Measurements from ENCODE around the gene ZFYVE28. TPM values are rescaled to one million over a fixed set of nuclear protein-coding genes. Genes with fewer than 3 reads are reported as not detected.

ZFYVE28 gene
- total RNA-seq, 2 donors from 2014 or later = 5.7 to 16.8 TPM

DNA sequence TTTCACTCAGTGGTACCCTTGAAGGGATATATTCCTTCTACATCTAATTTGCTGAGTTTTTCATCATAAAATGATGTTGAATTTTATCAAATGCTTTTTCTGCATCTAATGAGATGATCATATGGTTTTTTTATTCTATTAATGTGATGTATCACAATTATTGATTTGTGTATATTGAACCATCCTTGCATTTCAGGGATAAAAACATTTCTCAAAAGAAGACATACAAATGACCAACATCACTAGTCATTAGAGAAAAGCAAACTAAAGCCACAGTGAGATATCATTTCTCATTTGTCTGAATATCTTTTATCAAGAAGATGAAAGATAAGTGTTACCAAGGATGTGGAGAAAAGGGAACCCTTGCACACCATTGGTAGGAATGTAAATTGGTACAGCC, 90.9 kb downstream of the ZFYVE28 start:
- H3K27me3 ChIP-seq = no peaks in the 10 kb centered on the region
- ATAC-seq (no peak), DNase-seq (no peak)
- H3K4me3 ChIP-seq = no peak overlapping the region
- TF ChIP-seq POLR2A (IDR thresholded peaks at IDR 0.05) = no peak
- TF ChIP-seq, protein P1, sequence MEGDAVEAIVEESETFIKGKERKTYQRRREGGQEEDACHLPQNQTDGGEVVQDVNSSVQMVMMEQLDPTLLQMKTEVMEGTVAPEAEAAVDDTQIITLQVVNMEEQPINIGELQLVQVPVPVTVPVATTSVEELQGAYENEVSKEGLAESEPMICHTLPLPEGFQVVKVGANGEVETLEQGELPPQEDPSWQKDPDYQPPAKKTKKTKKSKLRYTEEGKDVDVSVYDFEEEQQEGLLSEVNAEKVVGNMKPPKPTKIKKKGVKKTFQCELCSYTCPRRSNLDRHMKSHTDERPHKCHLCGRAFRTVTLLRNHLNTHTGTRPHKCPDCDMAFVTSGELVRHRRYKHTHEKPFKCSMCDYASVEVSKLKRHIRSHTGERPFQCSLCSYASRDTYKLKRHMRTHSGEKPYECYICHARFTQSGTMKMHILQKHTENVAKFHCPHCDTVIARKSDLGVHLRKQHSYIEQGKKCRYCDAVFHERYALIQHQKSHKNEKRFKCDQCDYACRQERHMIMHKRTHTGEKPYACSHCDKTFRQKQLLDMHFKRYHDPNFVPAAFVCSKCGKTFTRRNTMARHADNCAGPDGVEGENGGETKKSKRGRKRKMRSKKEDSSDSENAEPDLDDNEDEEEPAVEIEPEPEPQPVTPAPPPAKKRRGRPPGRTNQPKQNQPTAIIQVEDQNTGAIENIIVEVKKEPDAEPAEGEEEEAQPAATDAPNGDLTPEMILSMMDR (IDR thresholded peaks at IDR 0.05) = no peak
- peaks cover 0 to 6% (median 0%) of the 10 kb centered on the region in 3 donors for H3K9me3 ChIP-seq
- H3K27ac ChIP-seq = no peak overlapping the region
- intact Hi-C loops (cut with DNase I) = no loop called here
- no peaks in the 10 kb centered on the region for H3K36me3 ChIP-seq (replicated peaks in 1 of 2; ENCODE audit: insufficient read depth in 1 of 2, low read depth in 2 of 2)
- H3K4me1 ChIP-seq = no peaks in the 10 kb centered on the region

DNA sequence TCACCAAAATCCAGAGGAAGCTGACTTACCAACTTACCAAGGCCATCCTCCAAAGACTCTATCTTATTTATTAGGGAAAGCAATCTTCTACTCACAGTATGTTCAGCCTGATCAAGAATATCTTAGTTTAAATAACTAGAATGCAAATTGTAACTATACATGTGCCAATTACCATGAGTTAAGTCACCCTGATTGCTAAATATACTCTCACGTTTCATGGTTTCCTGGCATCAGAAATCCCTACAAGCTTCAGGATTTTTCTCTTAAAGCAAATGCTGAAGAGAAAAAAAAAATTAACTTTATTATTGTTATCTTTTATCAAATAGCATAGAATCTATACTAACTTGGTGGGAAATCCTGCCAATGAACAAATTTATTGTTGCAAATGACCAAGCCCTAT, 93.6 kb downstream of the ZFYVE28 start:
- intact Hi-C loops (cut with DNase I) = no loop called here
- H3K36me3 ChIP-seq (replicated peaks in 1 of 2; ENCODE audit: insufficient read depth in 1 of 2, low read depth in 2 of 2) = no peaks in the 10 kb centered on the region
- no peaks in the 10 kb centered on the region for H3K27me3 ChIP-seq
- no peaks in the 10 kb centered on the region for H3K4me1 ChIP-seq
- no peak overlapping the region for H3K27ac ChIP-seq
- ATAC-seq = no peak
- 80 to 86% methylated on average over 1 of the region's 1 CpG for WGBS, 2 donors
- TF ChIP-seq, protein P1 (IDR thresholded peaks at IDR 0.05) = no peak
- no peak for TF ChIP-seq POLR2A (IDR thresholded peaks at IDR 0.05)
- no peak overlapping the region for H3K4me3 ChIP-seq
- H3K9me3 ChIP-seq = peaks cover 0 to 6% (median 0%) of the 10 kb centered on the region in 3 donors
- no peak for DNase-seq

DNA sequence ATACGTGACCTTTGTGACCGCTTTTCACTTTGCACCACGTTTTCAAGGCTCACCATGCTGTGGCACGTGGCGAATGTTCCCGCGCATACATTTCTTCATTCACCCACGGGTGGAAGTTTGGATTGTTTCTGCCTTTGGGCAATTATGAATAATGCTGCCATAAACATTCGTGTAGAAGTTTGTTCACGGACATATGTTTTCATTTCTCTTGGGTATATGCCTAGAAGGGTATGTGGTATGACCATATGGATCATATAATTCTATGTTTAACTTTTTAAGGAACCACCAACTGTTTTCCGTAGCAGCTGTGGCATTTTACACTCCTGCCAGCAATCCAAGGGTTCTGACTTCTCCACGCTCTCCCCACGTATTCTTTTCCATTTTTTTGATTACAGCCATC, 95.6 kb downstream of the ZFYVE28 start:
- H3K4me3 ChIP-seq = no peak overlapping the region
- no peaks in the 10 kb centered on the region for H3K36me3 ChIP-seq (replicated peaks in 1 of 2; ENCODE audit: insufficient read depth in 1 of 2, low read depth in 2 of 2)
- H3K9me3 ChIP-seq = peaks cover 0 to 6% (median 0%) of the 10 kb centered on the region in 3 donors
- TF ChIP-seq, protein P1 (IDR thresholded peaks at IDR 0.05) = no peak
- no peak for TF ChIP-seq POLR2A (IDR thresholded peaks at IDR 0.05)
- WGBS, 2 donors = 80 to 86% methylated on average over 13 of the region's 13 CpGs
- no peaks in the 10 kb centered on the region for H3K4me1 ChIP-seq
- no peaks in the 10 kb centered on the region for H3K27me3 ChIP-seq
- no peak for ATAC-seq
- intact Hi-C loops (cut with DNase I) = no loop called here
- no peak for DNase-seq
- H3K27ac ChIP-seq = no peak overlapping the region

DNA sequence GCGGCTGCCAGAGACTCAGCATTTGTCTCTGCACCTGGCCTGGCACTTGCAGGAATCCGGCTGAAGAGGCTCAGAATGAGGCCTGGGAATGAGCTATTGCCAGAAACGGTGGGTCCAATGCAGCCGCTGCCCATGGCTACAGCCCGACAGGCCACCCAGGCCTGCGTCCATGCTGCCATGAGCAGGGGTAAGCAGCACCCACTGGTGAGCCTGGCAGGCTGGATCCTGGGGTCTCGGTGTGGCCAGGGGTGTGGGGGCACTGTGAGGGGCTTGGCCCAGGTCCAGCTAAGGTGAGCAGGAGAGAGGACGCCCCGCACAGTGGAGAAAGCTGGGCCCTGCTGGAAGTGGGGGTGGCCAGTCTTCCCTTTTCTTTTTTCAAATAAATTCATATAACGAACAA, 96.2 kb downstream of the ZFYVE28 start:
- TF ChIP-seq POLR2A (IDR thresholded peaks at IDR 0.05) = no peak
- TF ChIP-seq, protein P1 (IDR thresholded peaks at IDR 0.05) = no peak
- ATAC-seq (no peak), DNase-seq (no peak)
- H3K9me3 ChIP-seq = peaks cover 0 to 6% (median 0%) of the 10 kb centered on the region in 3 donors
- H3K27me3 ChIP-seq = no peaks in the 10 kb centered on the region
- no peaks in the 10 kb centered on the region for H3K36me3 ChIP-seq (replicated peaks in 1 of 2; ENCODE audit: insufficient read depth in 1 of 2, low read depth in 2 of 2)
- WGBS, 2 donors = 83 to 92% methylated on average over 9 to 10 of the region's 10 CpGs
- H3K4me3 ChIP-seq = no peak overlapping the region
- intact Hi-C loops (cut with DNase I) = no loop called here
- no peak overlapping the region for H3K27ac ChIP-seq
- H3K4me1 ChIP-seq = no peaks in the 10 kb centered on the region

Data from body of pancreas (tissue), 4 donors.